ENCODE measurements around the gene CLP1. TPM values are rescaled to one million over a fixed set of nuclear protein-coding genes. Genes with fewer than 3 reads are reported as not detected.
A peak's percentile ranks its signal among the peaks of the same experiment; 100 is the strongest.
"Not testable (repeated sequence)": the region's sequence is repeated elsewhere in the genome, so short reads cannot be mapped to it uniquely, and the experiment has no call there.

Gene CLP1
- total and polyA plus RNA-seq, 11 donors = 3.0 to 11.9 (median 8.2) TPM

- no peak overlapping the region for H3K4me3 ChIP-seq
- 77 to 82% (median 79%) methylated on average over 2 of the region's 2 CpGs for WGBS, 4 donors
- TF ChIP-seq POLR2A (IDR thresholded peaks at IDR 0.05) (no peak), CTCF (IDR thresholded peaks at IDR 0.05) (no peak)
- H3K4me1 ChIP-seq = peaks cover 0 to 37% (median 17%) of the 10 kb centered on the region in 12 donors
- intact Hi-C loops (cut with DNase I) = no loop called here
- peaks cover 0 to 92% (median 69%) of the 10 kb centered on the region in 9 donors for H3K36me3 ChIP-seq
- peak overlapping the region in 1 of 12 donors; percentile 37 for H3K27ac ChIP-seq
- no peaks in the 10 kb centered on the region for H3K9me3 ChIP-seq
- no peak for DNase-seq
- no peak for ATAC-seq
- H3K27me3 ChIP-seq = no peaks in the 10 kb centered on the region
Measured at GRCh38 chr11:57680552-57680874, 23.0 kb downstream of the CLP1 start.

DNA sequence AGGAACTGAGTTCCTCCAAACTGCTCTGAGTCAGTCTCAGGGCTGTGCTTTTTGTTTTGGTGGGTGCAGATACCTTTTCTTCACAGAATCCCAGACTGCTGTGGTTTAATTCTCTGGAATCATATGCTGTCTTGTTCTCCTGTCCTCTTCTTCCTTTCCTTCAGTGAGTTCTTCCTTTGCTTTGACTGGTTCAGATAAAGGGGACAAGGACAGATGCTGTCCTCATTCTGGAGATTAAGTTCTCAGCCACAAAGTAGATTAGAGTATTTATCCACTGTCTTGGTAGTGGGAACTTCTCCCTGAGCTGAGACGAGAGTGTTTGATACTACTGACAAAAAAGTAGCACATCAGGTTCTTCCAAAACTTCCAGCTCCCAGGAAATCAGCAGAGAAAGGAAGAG is 23.6 kb downstream of the CLP1 start:
- H3K4me1 ChIP-seq = peaks cover 0 to 37% (median 17%) of the 10 kb centered on the region in 12 donors
- DNase-seq (no peak), ATAC-seq (no peak)
- H3K27me3 ChIP-seq = no peaks in the 10 kb centered on the region
- no peak overlapping the region for H3K27ac ChIP-seq
- H3K36me3 ChIP-seq = peaks cover 0 to 92% (median 69%) of the 10 kb centered on the region in 9 donors
- intact Hi-C loops (cut with DNase I) = no loop called here
- H3K4me3 ChIP-seq = no peak overlapping the region
- WGBS, 4 donors = 47 to 74% (median 61%) methylated on average over 1 of the region's 1 CpG
- H3K9me3 ChIP-seq = no peaks in the 10 kb centered on the region
- TF ChIP-seq CTCF (IDR thresholded peaks at IDR 0.05) = no peak
- TF ChIP-seq POLR2A (IDR thresholded peaks at IDR 0.05) = no peak

DNA sequence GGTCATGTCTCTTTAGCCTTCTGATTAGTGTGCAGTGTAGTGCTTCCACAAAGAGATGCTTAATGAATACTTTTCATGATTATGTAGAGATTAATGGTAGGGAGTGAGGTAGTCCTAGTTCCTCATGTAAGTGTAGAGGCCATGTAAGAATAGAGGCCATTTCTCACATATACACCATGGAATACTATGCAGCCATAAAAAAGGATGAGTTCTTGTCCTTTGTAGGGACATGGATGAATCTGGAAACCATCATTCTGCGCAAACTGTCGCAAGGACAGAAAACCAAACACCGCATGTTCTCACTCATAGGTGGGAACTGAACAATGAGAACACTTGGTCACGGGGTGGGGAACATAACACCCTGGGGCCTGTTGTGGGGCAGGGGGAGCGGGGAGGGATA is 32.9 kb downstream of the CLP1 start:
- peaks cover 3 to 100% (median 100%) of the 10 kb centered on the region in 9 donors for H3K36me3 ChIP-seq
- H3K4me1 ChIP-seq; intact Hi-C loops (cut with DNase I); H3K27me3 ChIP-seq; H3K9me3 ChIP-seq; ATAC-seq; DNase-seq; H3K4me3 ChIP-seq; H3K27ac ChIP-seq: not testable (repeated sequence)
- 97 to 99% (median 98%) methylated on average over 5 of the region's 5 CpGs for WGBS, 4 donors

DNA sequence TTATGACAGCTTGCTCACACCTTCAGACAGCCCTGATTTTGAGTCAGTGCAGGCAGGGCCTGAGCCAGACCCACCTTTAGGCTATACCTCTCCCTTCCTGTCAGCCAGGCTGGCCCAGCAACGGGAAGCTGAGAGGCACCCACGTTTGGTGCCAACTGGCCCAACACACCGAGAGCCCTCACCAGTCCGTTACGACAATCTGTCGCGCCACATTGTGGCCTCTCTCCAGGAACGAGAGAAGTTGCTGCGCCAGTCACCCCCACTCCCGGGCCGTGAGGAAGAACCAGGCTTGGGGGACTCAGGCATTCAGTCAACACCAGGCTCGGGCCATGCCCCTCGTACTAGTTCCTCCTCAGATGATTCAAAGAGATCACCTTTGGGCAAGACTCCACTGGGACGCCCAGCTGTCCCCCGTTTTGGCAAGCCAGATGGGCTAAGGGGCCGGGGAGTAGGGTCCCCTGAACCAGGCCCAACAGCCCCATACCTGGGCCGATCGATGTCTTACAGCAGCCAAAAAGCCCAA is 41.3 kb downstream of the CLP1 start:
- TF ChIP-seq CTCF (IDR thresholded peaks at IDR 0.05) (no peak), POLR2A (IDR thresholded peaks at IDR 0.05) (no peak)
- WGBS, 4 donors = 83 to 94% (median 89%) methylated on average over 14 to 18 of the region's 18 CpGs
- intact Hi-C loops (cut with DNase I) = no loop called here
- Histone ChIP-seq H3K9me3 (no peaks in the 10 kb centered on the region), H3K4me3 (no peak overlapping the region), H3K27me3 (no peaks in the 10 kb centered on the region), H3K27ac (no peak overlapping the region), H3K36me3 (peaks cover 7 to 100% (median 90%) of the 10 kb centered on the region in 9 donors), H3K4me1 (no peaks in the 10 kb centered on the region)
- no peak for DNase-seq
- ATAC-seq = peak in 3 of 4 donors; percentile 8 to 35 (median 21)

- intact Hi-C loops (cut with DNase I) = no loop called here
- H3K4me3 ChIP-seq = no peak overlapping the region
Measured at GRCh38 chr11:57699813-57700212, 42.3 kb downstream of the CLP1 start.

More at GRCh38 chr11:57699813-57700212, 42.3 kb downstream of the CLP1 start:
- Histone ChIP-seq H3K9me3 (no peaks in the 10 kb centered on the region), H3K27ac (no peak overlapping the region), H3K36me3 (peaks cover 7 to 100% (median 90%) of the 10 kb centered on the region in 9 donors), H3K27me3 (no peaks in the 10 kb centered on the region), H3K4me1 (no peaks in the 10 kb centered on the region)
- DNase-seq = no peak
- WGBS, 4 donors = 80 to 87% (median 87%) methylated on average over 10 of the region's 10 CpGs
- no peak for TF ChIP-seq CTCF (IDR thresholded peaks at IDR 0.05)
- TF ChIP-seq POLR2A (IDR thresholded peaks at IDR 0.05) = no peak
- no peak for ATAC-seq

Measured in heart left ventricle (tissue), 16 donors.